Transverse colon (tissue), 4 donors: ENCODE measurements around the gene KCNH2.

Experiments
- EP300 ChIP-seq: sonication (generic); formaldehyde crosslinking; IDR thresholded peaks from one replicate; pipeline ENCODE4 v1.6.1; 2017; ENCODE audit warnings: antibody characterized with exemption, low read depth
- POLR2A ChIP-seq: fragments of 450-650 bp; IDR thresholded peaks from one replicate; pipeline ENCODE4 v1.6.1; 2016; ENCODE audit warnings: antibody characterized with exemption, mild to moderate bottlenecking, moderate library complexity
- POLR2AphosphoS5 ChIP-seq, 3 donors: sonication (generic); formaldehyde crosslinking; IDR thresholded peaks; one replicate each; pipeline ENCODE4 v1.6.1; 2016; ENCODE audit warnings: antibody characterized with exemption in 3 of 3
- TF ChIP-seq, protein P1 (sequence below), 5 experiments: fragments of 200-600 bp in 3 of 5; fragments of 450-650 bp in 2 of 5; sonication (generic) in 3 of 5; IDR thresholded peaks; 1 replicate in 2 of 5; 2 replicates in 3 of 5; pipeline ENCODE4 v1.5.1; 2016 to 2017; ENCODE audit warnings: antibody characterized with exemption in 5 of 5, inconsistent platforms in 3 of 5, mild to moderate bottlenecking in 2 of 5, moderate library complexity in 1 of 5

DNA sequence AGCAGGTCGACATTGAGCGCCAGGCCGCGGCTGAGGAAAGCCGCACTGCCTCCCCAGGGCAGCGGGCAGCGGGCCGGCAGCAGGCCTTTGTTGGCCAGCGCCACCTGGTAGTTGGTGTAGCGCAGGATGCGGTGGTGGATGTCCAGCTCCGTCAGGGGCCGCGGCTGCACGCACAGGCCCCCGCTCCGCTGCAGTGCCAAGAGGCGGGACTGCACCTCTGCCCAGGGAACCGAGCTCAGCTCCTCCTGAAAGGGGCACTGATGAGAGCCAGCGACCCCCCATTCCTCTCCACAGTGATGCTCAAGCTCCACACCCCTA is 41.0 kb upstream of the KCNH2 start:
- TF ChIP-seq, protein P1, sequence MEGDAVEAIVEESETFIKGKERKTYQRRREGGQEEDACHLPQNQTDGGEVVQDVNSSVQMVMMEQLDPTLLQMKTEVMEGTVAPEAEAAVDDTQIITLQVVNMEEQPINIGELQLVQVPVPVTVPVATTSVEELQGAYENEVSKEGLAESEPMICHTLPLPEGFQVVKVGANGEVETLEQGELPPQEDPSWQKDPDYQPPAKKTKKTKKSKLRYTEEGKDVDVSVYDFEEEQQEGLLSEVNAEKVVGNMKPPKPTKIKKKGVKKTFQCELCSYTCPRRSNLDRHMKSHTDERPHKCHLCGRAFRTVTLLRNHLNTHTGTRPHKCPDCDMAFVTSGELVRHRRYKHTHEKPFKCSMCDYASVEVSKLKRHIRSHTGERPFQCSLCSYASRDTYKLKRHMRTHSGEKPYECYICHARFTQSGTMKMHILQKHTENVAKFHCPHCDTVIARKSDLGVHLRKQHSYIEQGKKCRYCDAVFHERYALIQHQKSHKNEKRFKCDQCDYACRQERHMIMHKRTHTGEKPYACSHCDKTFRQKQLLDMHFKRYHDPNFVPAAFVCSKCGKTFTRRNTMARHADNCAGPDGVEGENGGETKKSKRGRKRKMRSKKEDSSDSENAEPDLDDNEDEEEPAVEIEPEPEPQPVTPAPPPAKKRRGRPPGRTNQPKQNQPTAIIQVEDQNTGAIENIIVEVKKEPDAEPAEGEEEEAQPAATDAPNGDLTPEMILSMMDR (IDR thresholded peaks at IDR 0.05) = no peak
- TF ChIP-seq EP300 (no peak), POLR2A (no peak), POLR2AphosphoS5 (IDR thresholded peaks at IDR 0.05) (no peak)
